Measurements from ENCODE around the gene ELAC2.
"Not testable (repeated sequence)": the region's sequence is repeated elsewhere in the genome, so short reads cannot be mapped to it uniquely, and the experiment has no call there.

ELAC2 gene

GRCh38 chr17:12990041-12990808, 27.6 kb downstream of the ELAC2 start:
- DNase-seq (ENCODE audit: low spot score), result no peak

GRCh38 chr17:12987120-12987519, 30.7 kb downstream of the ELAC2 start:
- DNase-seq (ENCODE audit: low spot score), result no peak

DNA sequence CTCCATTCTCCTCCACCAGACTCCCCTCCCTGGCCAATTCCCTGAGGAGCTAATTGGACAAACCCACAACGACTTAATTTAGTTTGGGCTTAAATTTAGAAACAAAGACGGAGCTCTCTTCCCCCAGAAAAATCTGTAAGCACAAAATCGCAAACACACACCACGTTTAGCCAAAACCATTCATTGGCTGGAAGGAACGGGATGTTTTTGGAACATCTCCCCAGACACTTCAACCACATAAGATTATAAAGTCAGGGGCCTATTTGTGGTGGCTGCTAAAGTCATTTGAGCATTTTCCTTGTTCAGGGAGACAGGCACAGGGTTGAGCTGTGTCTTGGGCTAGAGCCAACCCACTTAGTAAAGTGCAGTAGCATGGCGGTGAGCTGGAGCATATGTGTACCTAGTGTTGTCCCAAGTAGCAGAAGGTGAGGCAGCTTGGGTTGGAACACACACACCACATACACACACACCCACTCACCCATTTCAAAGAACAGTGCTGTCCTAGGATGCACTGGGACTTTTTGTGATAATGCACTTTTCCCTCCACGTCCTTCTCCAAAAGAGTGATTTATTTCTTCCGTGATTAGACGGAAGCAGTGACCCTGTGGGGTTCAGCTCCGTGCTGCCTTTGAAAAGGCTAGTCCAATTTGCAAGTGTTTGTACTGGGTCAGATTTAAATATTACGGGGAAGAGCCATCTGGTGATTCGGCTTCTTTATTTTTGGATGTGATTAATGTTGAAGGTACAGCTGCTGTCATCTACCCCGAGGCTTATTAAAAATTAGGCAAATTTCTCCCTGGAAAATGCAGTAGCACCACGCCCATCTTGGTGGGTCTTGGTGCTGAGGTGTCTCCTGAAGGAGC, 32.2 kb downstream of the ELAC2 start:
- DNase-seq (ENCODE audit: low spot score), result no peak

- no peak for DNase-seq (ENCODE audit: low spot score)
Observed at GRCh38 chr17:12983991-12984884, 33.6 kb downstream of the ELAC2 start.

GRCh38 chr17:12982224-12982623, 35.6 kb downstream of the ELAC2 start:
- DNase-seq (ENCODE audit: low spot score), result no peak

- no peak for DNase-seq (ENCODE audit: low spot score)
Observed at GRCh38 chr17:12979826-12980500, 37.9 kb downstream of the ELAC2 start.

DNA sequence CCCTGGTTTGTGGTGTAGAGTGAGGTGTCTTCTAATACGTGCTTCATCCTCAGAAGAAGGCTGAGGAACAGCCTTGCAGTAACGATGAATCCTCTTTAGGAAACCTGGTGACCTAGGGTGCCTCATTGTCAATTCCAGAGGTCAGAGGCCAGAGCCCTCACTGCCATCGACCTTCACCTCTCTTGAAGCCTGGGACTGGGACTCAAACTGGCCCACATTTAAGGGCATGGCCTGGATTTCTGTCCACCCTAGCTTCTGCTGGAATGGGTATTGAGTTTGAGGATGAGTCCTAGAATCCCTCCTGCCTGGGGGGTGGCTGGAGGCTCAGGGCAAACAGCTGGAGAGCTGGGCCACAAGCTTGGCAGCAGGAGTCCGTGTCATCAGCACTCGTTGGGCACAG, 38.6 kb downstream of the ELAC2 start:
- no peak for DNase-seq (ENCODE audit: low spot score)

- not testable (repeated sequence) for DNase-seq (ENCODE audit: low spot score)
Observed at GRCh38 chr17:12978787-12979186, 39.0 kb downstream of the ELAC2 start.

DNA sequence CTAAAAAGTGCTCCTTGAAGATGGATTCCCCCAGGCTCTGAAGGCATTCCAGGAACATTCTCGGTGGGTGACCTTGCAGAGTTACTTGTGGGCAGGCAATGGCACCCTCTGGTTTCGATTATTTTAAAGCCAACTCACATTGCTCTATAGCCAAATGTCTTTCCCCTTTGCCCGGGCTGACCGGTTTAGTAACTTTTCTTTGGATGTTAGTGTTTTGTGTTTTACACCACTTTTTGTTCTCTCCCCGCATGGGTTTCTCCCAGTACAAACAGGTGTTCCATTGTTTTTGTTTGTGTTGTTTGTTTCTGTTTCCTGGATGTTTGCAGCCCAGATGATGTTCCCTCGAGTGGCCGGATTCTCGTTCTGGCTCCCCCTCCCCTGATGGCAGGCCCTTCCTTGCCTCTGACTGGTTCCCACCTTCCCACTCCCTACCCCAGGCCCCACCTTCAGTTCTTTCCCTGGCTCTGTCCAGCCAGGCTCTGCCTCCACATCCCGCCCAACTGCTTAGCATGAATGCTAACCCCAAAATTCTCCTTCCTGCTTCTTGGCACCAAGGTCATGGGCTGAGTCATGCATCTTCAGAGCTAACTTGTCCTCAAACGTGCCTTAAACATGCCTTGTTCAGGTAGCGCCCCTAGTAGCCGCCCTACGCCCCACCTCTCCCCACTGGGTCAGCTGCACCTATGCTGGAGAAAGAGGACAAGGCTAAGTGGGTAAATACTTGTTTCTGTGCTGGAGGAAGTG, 40.6 kb downstream of the ELAC2 start:
- no peak for DNase-seq (ENCODE audit: low spot score)

DNA sequence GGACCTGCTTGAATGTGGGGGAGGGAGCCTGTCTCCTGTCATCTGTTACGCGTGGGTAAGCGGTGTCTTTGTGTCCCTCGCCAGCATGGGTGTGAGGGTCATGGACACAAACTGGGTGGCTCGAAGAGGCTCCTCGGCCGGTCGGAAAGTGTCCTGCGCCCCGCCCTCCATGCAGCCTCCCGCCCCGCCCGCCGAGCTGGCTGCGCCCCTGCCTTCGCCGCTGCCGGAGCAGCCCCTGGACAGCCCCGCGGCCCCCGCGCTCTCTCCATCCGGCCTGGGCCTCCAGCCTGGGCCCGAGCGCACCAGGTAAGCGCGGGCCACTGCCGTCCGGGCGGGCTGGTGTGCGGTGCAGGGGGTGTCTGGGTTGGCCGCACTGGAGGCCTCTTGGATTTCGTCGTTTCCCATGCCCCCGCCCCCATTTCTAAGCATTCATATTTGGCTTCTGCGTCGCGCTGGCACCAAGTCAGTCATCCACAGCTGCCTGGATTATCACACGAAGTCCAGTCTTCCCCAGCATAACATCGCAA, 43.8 kb downstream of the ELAC2 start:
- DNase-seq (ENCODE audit: low spot score), result no peak

DNA sequence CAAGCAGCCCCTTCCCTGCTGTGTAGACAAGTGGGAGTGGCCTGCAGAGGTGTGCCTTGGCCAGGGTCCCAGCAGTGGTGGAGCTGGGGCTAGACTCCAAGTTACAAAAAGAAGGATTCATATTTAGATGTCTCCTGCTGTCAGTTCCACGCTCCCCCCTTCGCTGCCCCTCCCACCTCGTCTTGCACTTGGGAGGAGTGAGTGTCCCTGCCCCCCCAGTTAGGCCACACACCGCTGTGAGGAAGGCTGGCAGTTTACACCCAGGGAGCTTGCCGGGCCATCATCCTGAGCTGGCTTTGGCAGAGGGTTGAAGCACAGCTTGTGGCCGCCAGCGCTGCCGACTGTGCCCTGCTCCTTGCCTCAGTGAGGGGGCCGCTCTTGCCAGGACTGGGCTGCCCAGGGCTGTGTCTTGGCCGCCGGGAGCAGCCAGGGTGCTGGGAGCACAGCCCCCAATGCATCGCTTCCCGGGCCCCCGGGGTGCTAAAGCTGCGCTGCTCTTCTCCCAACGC, 44.3 kb downstream of the ELAC2 start:
- no peak for DNase-seq (ENCODE audit: low spot score)

GRCh38 chr17:12967962-12968361, 49.9 kb downstream of the ELAC2 start:
- no peak for DNase-seq (ENCODE audit: low spot score)

DNA sequence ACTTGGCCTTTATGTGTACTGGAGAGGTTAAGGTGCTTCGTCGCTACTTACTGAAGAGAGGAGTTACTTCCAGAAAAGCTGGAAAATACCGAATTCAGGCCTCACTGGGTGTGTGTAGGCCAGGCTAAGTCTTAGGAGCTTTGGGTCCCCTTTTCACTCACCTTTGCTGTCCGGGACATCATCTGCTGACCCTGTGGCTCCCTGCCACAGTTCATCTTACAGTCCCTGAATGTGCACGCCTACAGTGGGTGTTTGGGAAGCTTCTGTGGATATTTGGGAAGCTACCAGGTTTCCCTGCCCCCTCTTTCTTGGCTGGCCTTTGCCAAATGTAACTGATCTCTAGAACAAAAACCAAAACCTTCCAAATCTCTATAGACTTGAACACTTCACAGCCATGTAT, 51.4 kb downstream of the ELAC2 start:
- no peak for DNase-seq (ENCODE audit: low spot score)

GRCh38 chr17:12965988-12966387, 51.8 kb downstream of the ELAC2 start:
- DNase-seq (ENCODE audit: low spot score), result no peak

GRCh38 chr17:12964840-12965239, 53.0 kb downstream of the ELAC2 start:
- no peak for DNase-seq (ENCODE audit: low spot score)

GRCh38 chr17:12964162-12964561, 53.7 kb downstream of the ELAC2 start:
- DNase-seq (ENCODE audit: low spot score), result no peak

DNA sequence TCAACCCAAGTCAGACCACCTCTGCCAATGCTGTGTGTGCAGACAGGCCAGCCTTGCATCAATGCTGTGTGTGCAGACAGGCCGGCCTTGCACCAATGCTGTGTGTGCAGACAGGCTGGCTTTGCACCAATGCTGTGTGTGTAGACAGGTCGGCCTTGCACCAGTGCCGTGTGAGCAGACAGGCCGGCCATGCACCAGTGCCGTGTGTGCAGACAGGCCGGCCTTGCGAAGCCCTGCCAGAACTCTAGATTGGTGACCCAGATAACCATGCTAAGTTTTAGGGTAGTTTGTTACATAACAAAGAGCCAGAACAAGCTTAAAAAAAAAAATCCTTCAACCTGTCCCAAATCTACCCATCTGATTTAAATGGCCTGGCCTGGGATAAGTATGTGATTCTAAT, 54.3 kb downstream of the ELAC2 start:
- DNase-seq (ENCODE audit: low spot score), result no peak

DNA sequence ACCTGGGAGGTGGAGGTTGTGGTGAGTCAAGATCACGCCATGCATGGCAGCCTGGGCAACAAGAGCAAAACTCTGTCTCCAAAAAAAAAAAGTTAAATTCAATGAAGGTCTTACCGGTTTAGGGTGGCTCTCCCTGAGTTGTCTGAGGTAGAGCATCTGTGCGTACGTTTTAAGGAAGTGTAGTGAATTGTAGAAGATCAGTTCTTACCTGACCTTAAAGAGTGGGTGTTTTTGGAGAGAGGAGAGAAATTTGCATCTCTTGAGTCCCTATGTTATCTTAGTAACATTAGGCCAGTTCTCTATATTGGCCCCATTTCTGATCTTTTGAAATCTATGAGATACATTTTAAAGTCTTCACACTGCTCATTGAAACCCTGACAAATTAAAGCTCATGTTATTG, 56.2 kb downstream of the ELAC2 start:
- no peak for DNase-seq (ENCODE audit: low spot score)

GRCh38 chr17:12959441-12959840, 58.4 kb downstream of the ELAC2 start:
- DNase-seq (ENCODE audit: low spot score), result no peak

DNA sequence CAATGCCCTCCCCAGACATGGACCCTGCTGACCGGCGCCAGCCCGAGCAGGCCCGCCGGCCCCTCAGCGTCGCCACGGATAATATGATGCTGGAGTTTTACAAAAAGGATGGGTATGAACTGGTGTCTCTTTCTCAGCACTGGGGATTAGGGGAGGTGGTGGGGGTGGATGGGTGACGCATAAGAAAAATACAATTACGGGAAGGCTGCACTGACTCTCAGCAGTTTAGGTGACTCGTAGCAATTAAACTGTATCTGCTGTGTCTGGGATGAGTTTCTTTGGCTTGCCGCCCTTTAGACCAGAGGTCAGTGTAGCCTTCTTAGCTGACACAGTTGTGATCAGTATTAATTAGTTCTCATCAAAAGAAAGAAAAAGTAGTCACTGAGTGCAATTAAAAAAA, 59.0 kb downstream of the ELAC2 start:
- no peak for DNase-seq (ENCODE audit: low spot score)

GRCh38 chr17:12955521-12955920, 62.3 kb downstream of the ELAC2 start:
- DNase-seq (ENCODE audit: low spot score), result no peak

All from COLO829 (cell line).